Endothelial cell (in vitro differentiated cells): Measurements from ENCODE around the gene MORF4L1. TPM values are rescaled to one million over a fixed set of nuclear protein-coding genes. Genes with fewer than 3 reads are reported as not detected.

ENCODE experiments used
- DNase-seq: peaks from one replicate; pipeline ENCODE4 v3.0.0; 2021; ENCODE audit warnings: low spot score
- H3K27ac Mint-ChIP-seq: one replicate; pipeline ENCODE4 v1.8.0; 2021; ENCODE audit warnings: mixed read lengths, inconsistent platforms; ENCODE audit not compliant: unreplicated experiment
- H3K27me3 Mint-ChIP-seq: one replicate; pipeline ENCODE4 v1.8.0; 2021; ENCODE audit warnings: mild to moderate bottlenecking, moderate library complexity, mixed read lengths, inconsistent platforms; ENCODE audit not compliant: unreplicated experiment
- H3K36me3 Mint-ChIP-seq: one replicate; pipeline ENCODE4 v1.8.0; 2021; ENCODE audit warnings: mild to moderate bottlenecking, low read depth, mixed read lengths, inconsistent platforms; ENCODE audit not compliant: unreplicated experiment
- H3K4me1 Mint-ChIP-seq: one replicate; pipeline ENCODE4 v1.8.0; 2021; ENCODE audit warnings: mild to moderate bottlenecking, mixed read lengths, inconsistent platforms; ENCODE audit not compliant: unreplicated experiment
- H3K4me3 Mint-ChIP-seq: one replicate; pipeline ENCODE4 v1.8.0; 2021; ENCODE audit warnings: mild to moderate bottlenecking, mixed read lengths, inconsistent platforms; ENCODE audit not compliant: unreplicated experiment
- H3K9me3 Mint-ChIP-seq: one replicate; pipeline ENCODE4 v1.8.0; 2021; ENCODE audit warnings: mixed read lengths, inconsistent platforms; ENCODE audit not compliant: unreplicated experiment
- CTCF ChIP-seq: fragments of 200-600 bp; sonication (generic); IDR thresholded peaks from one replicate; pipeline ENCODE4 v1.5.0; 2021; ENCODE audit warnings: antibody characterized with exemption; ENCODE audit not compliant: unreplicated experiment
- total RNA-seq: library from RNA; stranded (reverse); fragmentation: NEBNext Ultra II Directional; extraction: Animal tissue kit (Norgen Biotek cat#: 25700); gene quantifications from one replicate; pipeline ENCODE4 v1.2.1, GENCODE V29; 2021; ENCODE audit not compliant: unreplicated experiment

Gene MORF4L1
- total RNA-seq, 1 donor from 2014 or later, result 347 TPM

- no peak for DNase-seq
- no peak for TF ChIP-seq CTCF
- Mint-ChIP-seq H3K9me3 (no peaks in the 10 kb centered on the region), H3K36me3 (no peaks in the 10 kb centered on the region), H3K27me3 (peaks cover 2% of the 10 kb centered on the region), H3K4me1 (peaks cover 7% of the 10 kb centered on the region), H3K4me3 (no peak overlapping the region), H3K27ac (no peak overlapping the region)
Observed at GRCh38 chr15:78850352-78850751, 22.3 kb upstream of the MORF4L1 start.

- peaks cover 2% of the 10 kb centered on the region for H3K27me3 Mint-ChIP-seq
- TF ChIP-seq CTCF, result no peak
- DNase-seq, result no peak
Observed at GRCh38 chr15:78850941-78851755, 21.5 kb upstream of the MORF4L1 start.

GRCh38 chr15:78853500-78853899 is 19.2 kb upstream of the MORF4L1 start:
- Mint-ChIP-seq H3K36me3 (no peaks in the 10 kb centered on the region), H3K27me3 (peaks cover 2% of the 10 kb centered on the region), H3K27ac (no peak overlapping the region), H3K4me3 (peak overlapping the region; percentile 57), H3K9me3 (no peaks in the 10 kb centered on the region), H3K4me1 (peaks cover 7% of the 10 kb centered on the region)
- no peak for DNase-seq
- no peak for TF ChIP-seq CTCF

More at GRCh38 chr15:78850941-78851755, 21.5 kb upstream of the MORF4L1 start:
- H3K4me3 Mint-ChIP-seq, result no peak overlapping the region
- no peaks in the 10 kb centered on the region for H3K9me3 Mint-ChIP-seq
- no peak overlapping the region for H3K27ac Mint-ChIP-seq
- H3K36me3 Mint-ChIP-seq, result no peaks in the 10 kb centered on the region
- peaks cover 7% of the 10 kb centered on the region for H3K4me1 Mint-ChIP-seq

GRCh38 chr15:78854833-78855372 is 17.8 kb upstream of the MORF4L1 start:
- H3K36me3 Mint-ChIP-seq, result no peaks in the 10 kb centered on the region
- H3K27me3 Mint-ChIP-seq, result peaks cover 2% of the 10 kb centered on the region
- TF ChIP-seq CTCF, result no peak
- H3K4me3 Mint-ChIP-seq, result no peak overlapping the region
- no peaks in the 10 kb centered on the region for H3K9me3 Mint-ChIP-seq
- no peak for DNase-seq
- H3K4me1 Mint-ChIP-seq, result peaks cover 7% of the 10 kb centered on the region
- H3K27ac Mint-ChIP-seq, result no peak overlapping the region

GRCh38 chr15:78855746-78856145 is 16.9 kb upstream of the MORF4L1 start:
- Mint-ChIP-seq H3K36me3 (peaks cover 6% of the 10 kb centered on the region), H3K27me3 (peaks cover 5% of the 10 kb centered on the region), H3K9me3 (no peaks in the 10 kb centered on the region), H3K4me3 (no peak overlapping the region), H3K27ac (no peak overlapping the region), H3K4me1 (peaks cover 4% of the 10 kb centered on the region)
- no peak for DNase-seq
- no peak for TF ChIP-seq CTCF
